Small intestine (tissue), 7 donors: ENCODE measurements around the gene NCAPH2. TPM values are rescaled to one million over a fixed set of nuclear protein-coding genes. Genes with fewer than 3 reads are reported as not detected.

ENCODE experiments used
- DNase-seq, 2 donors: peaks; one replicate each; pipeline versions ENCODE4 v3.0.0 to v3.0.0-alpha.2; 2013
- FAIRE-seq: peaks from 2 replicates; lab custom pipeline; 2012; peaks lifted over from hg19 to GRCh38; lab: Jason Lieb, UNC
- H3K27ac ChIP-seq, 3 donors: one replicate each; pipeline ENCODE4 v1.5.1; 2013; ENCODE audit warnings: low read length in 2 of 3, mild to moderate bottlenecking in 2 of 3, control low read depth in 1 of 3, inconsistent platforms in 1 of 3, low read depth in 1 of 3, moderate library complexity in 1 of 3
- H3K27me3 ChIP-seq, 3 donors: one replicate each; pipeline ENCODE4 v1.6.1; 2013; ENCODE audit warnings: low read length in 3 of 3, inconsistent platforms in 1 of 3; ENCODE audit not compliant: control insufficient read depth in 3 of 3, insufficient read depth in 3 of 3
- H3K36me3 ChIP-seq, 3 donors: one replicate each; pipeline ENCODE4 v1.6.1; 2013; ENCODE audit warnings: low read length in 3 of 3, inconsistent platforms in 1 of 3, low read depth in 1 of 3, mild to moderate bottlenecking in 1 of 3, moderate library complexity in 1 of 3; ENCODE audit not compliant: control insufficient read depth in 3 of 3, insufficient read depth in 2 of 3
- H3K4me1 ChIP-seq, 3 donors: one replicate each; pipeline ENCODE4 v1.6.1; 2013; ENCODE audit warnings: low read length in 2 of 3, inconsistent platforms in 1 of 3, low read depth in 1 of 3, mild to moderate bottlenecking in 1 of 3, moderate library complexity in 1 of 3; ENCODE audit not compliant: control insufficient read depth in 3 of 3, insufficient read depth in 2 of 3
- H3K4me3 ChIP-seq, 3 donors: one replicate each; pipeline ENCODE4 v1.5.1; 2013; ENCODE audit warnings: low read length in 3 of 3, control low read depth in 1 of 3, inconsistent platforms in 1 of 3, low read depth in 1 of 3, mild to moderate bottlenecking in 1 of 3, moderate library complexity in 1 of 3
- H3K9me3 ChIP-seq, 2 donors: one replicate each; pipeline ENCODE4 v1.6.1; 2013; ENCODE audit warnings: low read depth in 1 of 2, low read length in 1 of 2; ENCODE audit not compliant: control insufficient read depth in 2 of 2, insufficient read depth in 1 of 2
- WGBS, 3 donors: extraction: QIAGEN DNeasy Blood & Tissue Kit; methylation state at CpG; one replicate each; pipeline ENCODE4 v1.1.7; 2013; 5-methylcytosine and 5-hydroxymethylcytosine counted together
- polyA plus RNA-seq, 4 donors: library from polyadenylated mRNA; stranded (reverse) in 3 of 4; unstranded in 1 of 4; fragments of 200-250 nt in 3 of 4; fragments of 120-200 nt in 1 of 4; gene quantifications; one replicate each; pipeline versions ENCODE4 v1.2.1 to v1.2.3, GENCODE V29; 2013
- donor health status: healthy with polysubstance abuse.
- donor health status: control.
- donor health status: control.
- donor health status: Bipolar disorder and iron deficiency.
- donor health status: healthy.

NCAPH2 gene
- polyA plus RNA-seq, 4 donors = 29.3 to 45.9 (median 39.8) TPM

GRCh38 chr22:50483977-50484853, 23.8 kb upstream of the NCAPH2 start:
- Histone ChIP-seq H3K4me1 (peaks cover 0 to 32% (median 3%) of the 10 kb centered on the region in 3 donors), H3K9me3 (no peaks in the 10 kb centered on the region), H3K27me3 (peaks cover 0 to 26% (median 2%) of the 10 kb centered on the region in 3 donors), H3K27ac (peak overlapping the region; percentile 2 to 82 (median 77)), H3K36me3 (peaks cover 0 to 20% (median 0%) of the 10 kb centered on the region in 3 donors), H3K4me3 (peak overlapping the region in 1 of 3 donors; percentile 61)
- DNase-seq (peak; percentile 87 to 92), FAIRE-seq (no peak)
- 28 to 69% (median 34%) methylated on average over 27 to 31 of the region's 31 CpGs for WGBS, 3 donors

GRCh38 chr22:50485221-50486131, 22.5 kb upstream of the NCAPH2 start:
- Histone ChIP-seq H3K4me3 (no peak overlapping the region), H3K36me3 (peaks cover 0 to 20% (median 0%) of the 10 kb centered on the region in 3 donors), H3K9me3 (no peaks in the 10 kb centered on the region), H3K27ac (peak overlapping the region in 1 of 3 donors; percentile 61), H3K27me3 (peaks cover 0 to 14% (median 2%) of the 10 kb centered on the region in 3 donors), H3K4me1 (peaks cover 0 to 32% (median 3%) of the 10 kb centered on the region in 3 donors)
- DNase-seq (peak; percentile 29 to 78), FAIRE-seq (no peak)
- WGBS, 3 donors = 24 to 55% (median 35%) methylated on average over 28 to 29 of the region's 29 CpGs

GRCh38 chr22:50486561-50487289, 21.3 kb upstream of the NCAPH2 start, which contains the start of gene MIOX:
Gene MIOX (plus strand): TSS chr22:50486859. CDS start chr22:50486898, 39 bp downstream.
- no peak for FAIRE-seq
- 71 to 74% (median 74%) methylated on average over 20 to 23 of the region's 23 CpGs for WGBS, 3 donors
- Histone ChIP-seq H3K27ac (peak within 1 kb of the TSS in 1 of 3 donors; percentile 61), H3K36me3 (peaks cover 0 to 20% (median 0%) of the 10 kb centered on the region in 3 donors), H3K9me3 (no peaks in the 10 kb centered on the region), H3K27me3 (peaks cover 0 to 7% (median 2%) of the 10 kb centered on the region in 3 donors), H3K4me3 (no peak within 1 kb of the TSS), H3K4me1 (peaks cover 0 to 32% (median 3%) of the 10 kb centered on the region in 3 donors)
- no peak for DNase-seq

- WGBS, 3 donors = 80 to 83% (median 81%) methylated on average over 23 of the region's 23 CpGs
- Histone ChIP-seq H3K27ac (no peak overlapping the region), H3K27me3 (peaks cover 0 to 2% (median 0%) of the 10 kb centered on the region in 3 donors), H3K36me3 (peaks cover 0 to 15% (median 0%) of the 10 kb centered on the region in 3 donors), H3K4me1 (peaks cover 0 to 26% (median 3%) of the 10 kb centered on the region in 3 donors), H3K9me3 (no peaks in the 10 kb centered on the region), H3K4me3 (no peak overlapping the region)
- FAIRE-seq (no peak), DNase-seq (no peak)
These were observed 20.6 kb upstream of the NCAPH2 start for GRCh38 chr22:50487290-50488005.

- DNase-seq = no peak
- H3K9me3 ChIP-seq = no peaks in the 10 kb centered on the region
- WGBS, 3 donors = 81 to 88% (median 86%) methylated on average over 11 to 18 of the region's 18 CpGs
- H3K27me3 ChIP-seq = no peaks in the 10 kb centered on the region
- H3K27ac ChIP-seq = no peak overlapping the region
- no peak overlapping the region for H3K4me3 ChIP-seq
- peaks cover 0 to 8% (median 0%) of the 10 kb centered on the region in 3 donors for H3K36me3 ChIP-seq
- no peak for FAIRE-seq
- peaks cover 0 to 21% (median 3%) of the 10 kb centered on the region in 3 donors for H3K4me1 ChIP-seq
These were observed 19.9 kb upstream of the NCAPH2 start for GRCh38 chr22:50488006-50488677.

- no peak overlapping the region for H3K4me3 ChIP-seq
- no peaks in the 10 kb centered on the region for H3K27me3 ChIP-seq
These were observed 19.1 kb upstream of the NCAPH2 start for GRCh38 chr22:50488886-50489285.

More at GRCh38 chr22:50488886-50489285, 19.1 kb upstream of the NCAPH2 start:
- no peak for FAIRE-seq
- H3K9me3 ChIP-seq = no peaks in the 10 kb centered on the region
- H3K4me1 ChIP-seq = peaks cover 0 to 14% (median 2%) of the 10 kb centered on the region in 3 donors
- WGBS, 3 donors = 80 to 92% (median 90%) methylated on average over 19 of the region's 19 CpGs
- no peak for DNase-seq
- H3K36me3 ChIP-seq = peaks cover 0 to under 1% (median 0%) of the 10 kb centered on the region in 3 donors
- H3K27ac ChIP-seq = no peak overlapping the region
